HCT116 (cell line): ENCODE data around the gene PAPPA2. TPM values are rescaled to one million over a fixed set of nuclear protein-coding genes. Genes with fewer than 3 reads are reported as not detected.

Experiments used
- ATAC-seq: fragments of 200-7000 bp; cut with Tn5 transposase; 2 replicates; pipeline ENCODE4 v1.9.1; 2020; ENCODE audit warnings: mild to moderate bottlenecking, moderate library complexity
- BruUV-seq: library from RNA; stranded (reverse); fragments of 400-500 nt; replicated peaks from 2 replicates; lab custom pipeline; 2021; lab: Mats Ljungman, UMichigan
- CTCF ChIA-PET: fragments of 300-600 bp; sonication (Branson Sonifier 250); formaldehyde crosslinking; loops from one replicate; lab custom pipeline; 2021; ENCODE audit warnings: antibody characterized with exemption; lab: Charles Lee
- POLR2A ChIA-PET: fragments of 300-600, 350-600 bp; sonication (Branson Sonifier 250); formaldehyde crosslinking; loops from one replicate; lab custom pipeline; 2021; ENCODE audit warnings: antibody characterized with exemption; lab: Charles Lee
- RAD21 ChIA-PET, 2 experiments: fragments of 300-600 bp; sonication (Branson Sonifier 250); formaldehyde crosslinking; loops; one replicate each; lab custom pipeline; 2023; ENCODE audit warnings: low total read pairs in 2 of 2; ENCODE audit not compliant: uncharacterized antibody in 2 of 2, unreplicated experiment in 2 of 2, low non-redundant PET in 1 of 2; lab: Charles Lee
- DNase-seq: peaks from one replicate; pipeline ENCODE4 v3.0.0-alpha.2; 2010; ENCODE audit warnings: low read depth, low spot score
- H2AFZ ChIP-seq: fragments of 200-600 bp; shearing (Covaris generic), sonication (generic); 2 replicates; pipeline ENCODE4 v1.6.1; 2017; ENCODE audit warnings: low read depth, mixed run types, mixed read lengths, antibody characterized with exemption, low read length; ENCODE audit not compliant: poor library complexity, severe bottlenecking
- H3K27ac ChIP-seq: 2 replicates; pipeline ENCODE4 v1.5.1; 2012; ENCODE audit warnings: low read depth, low read length
- H3K27me3 ChIP-seq: fragments of 200-600 bp; sonication (generic); 2 replicates; pipeline ENCODE4 v1.6.1; 2016; ENCODE audit warnings: mixed run types, low read length, mixed read lengths; ENCODE audit not compliant: insufficient read depth
- H3K36me3 ChIP-seq, 2 experiments: fragments of 200-500 bp in 1 of 2; fragments of 200-600 bp in 1 of 2; sonication (Bioruptor generic) in 1 of 2; sonication (generic) in 1 of 2; 2 replicates each; pipeline versions ENCODE4 v1.5.1 to v1.6.1; 2014 to 2016; ENCODE audit warnings: low read length in 2 of 2, inconsistent platforms in 1 of 2, mixed read lengths in 1 of 2, mixed run types in 1 of 2; ENCODE audit not compliant: insufficient read depth in 2 of 2, control insufficient read depth in 1 of 2
- H3K4me1 ChIP-seq, 2 experiments: fragments of 200-600 bp in 1 of 2; sonication (generic) in 1 of 2; 2 replicates each; pipeline versions ENCODE4 v1.5.1 to v1.6.1; 2012 to 2017; ENCODE audit warnings: low read length in 2 of 2, inconsistent platforms in 1 of 2, mild to moderate bottlenecking in 1 of 2, mixed read lengths in 1 of 2, mixed run types in 1 of 2, moderate library complexity in 1 of 2; ENCODE audit not compliant: insufficient read depth in 2 of 2, control insufficient read depth in 1 of 2
- H3K4me2 ChIP-seq: fragments of 200-600 bp; sonication (generic); 2 replicates; pipeline ENCODE4 v1.6.1; 2017; ENCODE audit warnings: mixed run types, low read length, mixed read lengths
- H3K4me3 ChIP-seq, 2 experiments: fragments of 200-600 bp in 1 of 2; sonication (generic) in 1 of 2; replicated peaks in 1 of 2; 2 replicates each; pipeline ENCODE4 v1.5.1; 2011 to 2016; ENCODE audit warnings: low read length in 2 of 2, control low read depth in 1 of 2, low read depth in 1 of 2, mild to moderate bottlenecking in 1 of 2, mixed read lengths in 1 of 2, mixed run types in 1 of 2
- H3K79me2 ChIP-seq: fragments of 200-600 bp; sonication (generic); 2 replicates; pipeline ENCODE4 v1.6.1; 2017; ENCODE audit warnings: mild to moderate bottlenecking, mixed run types, low read length, moderate library complexity, mixed read lengths; ENCODE audit not compliant: insufficient read depth
- H3K9ac ChIP-seq: fragments of 200-600 bp; sonication (generic); 2 replicates; pipeline ENCODE4 v1.6.1; 2016; ENCODE audit warnings: low read length, mixed read lengths
- H3K9me2 ChIP-seq: fragments of 200-600 bp; sonication (generic), shearing (Covaris generic); 2 replicates; pipeline ENCODE4 v1.6.1; 2017; ENCODE audit warnings: mixed run types, mild to moderate bottlenecking, moderate library complexity; ENCODE audit not compliant: insufficient read depth
- H3K9me3 ChIP-seq, 2 experiments: fragments of 200-500 bp in 1 of 2; fragments of 200-600 bp in 1 of 2; sonication (Bioruptor generic) in 1 of 2; sonication (generic) in 1 of 2; 2 replicates each; pipeline ENCODE4 v1.6.1; 2014 to 2017; ENCODE audit warnings: low read length in 2 of 2, mixed read lengths in 2 of 2, inconsistent platforms in 1 of 2, low read depth in 1 of 2, mild to moderate bottlenecking in 1 of 2, mixed run types in 1 of 2, moderate library complexity in 1 of 2; ENCODE audit not compliant: control insufficient read depth in 1 of 2, insufficient read depth in 1 of 2
- H4K20me1 ChIP-seq: fragments of 200-600 bp; sonication (generic), shearing (Covaris generic); 2 replicates; pipeline ENCODE4 v1.6.1; 2017; ENCODE audit warnings: mixed run types, mild to moderate bottlenecking, moderate library complexity; ENCODE audit not compliant: insufficient read depth
- ELF1 ChIP-seq: IDR thresholded peaks from 2 replicates; pipeline ENCODE4 v1.6.1; 2012; ENCODE audit warnings: low read depth, borderline replicate concordance
- EZH2 ChIP-seq: fragments of 200-600 bp; sonication (generic); IDR thresholded peaks from 2 replicates; pipeline ENCODE4 v1.6.1; 2017; ENCODE audit warnings: antibody characterized with exemption, mixed run types
- EZH2phosphoT487 ChIP-seq: fragments of 200-600 bp; IDR thresholded peaks from 2 replicates; pipeline ENCODE4 v1.6.1; 2018; ENCODE audit warnings: antibody characterized with exemption, borderline replicate concordance
- FOSL1 ChIP-seq: IDR thresholded peaks from 2 replicates; pipeline ENCODE4 v1.6.1; 2012; ENCODE audit warnings: low read depth
- JUND ChIP-seq: IDR thresholded peaks from 2 replicates; pipeline ENCODE4 v1.6.1; 2012
- POLR2AphosphoS5 ChIP-seq: IDR thresholded peaks from 2 replicates; pipeline ENCODE4 v1.6.1; 2011; ENCODE audit warnings: mild to moderate bottlenecking, low read depth, low read length, moderate library complexity
- SIN3A ChIP-seq: IDR thresholded peaks from 2 replicates; pipeline ENCODE4 v1.6.1; 2012; ENCODE audit warnings: low read depth
- SP1 ChIP-seq: IDR thresholded peaks from 2 replicates; pipeline ENCODE4 v1.6.1; 2012; ENCODE audit warnings: low read depth
- SRF ChIP-seq: IDR thresholded peaks from 2 replicates; pipeline ENCODE4 v1.6.1; 2012; ENCODE audit warnings: low read depth
- ZFX ChIP-seq: fragments of 450-650 bp; IDR thresholded peaks from 2 replicates; pipeline ENCODE4 v1.6.1; 2017
- intact Hi-C: fragments of 100-400 bp; cut with micrococcal nuclease; formaldehyde crosslinking; loops from 2 replicates; pipeline ENCODE4 v1.10.0; 2022
- total RNA-seq: library from RNA; stranded (reverse); gene quantifications from one replicate; pipeline ENCODE4 v1.2.1, GENCODE V29; 2021; ENCODE audit not compliant: unreplicated experiment
- TF ChIP-seq, protein P1 (sequence below): IDR thresholded peaks from 2 replicates; pipeline ENCODE4 v1.6.1; 2012; ENCODE audit warnings: low read depth
- TF ChIP-seq, protein P2 (sequence below): IDR thresholded peaks from 2 replicates; pipeline ENCODE4 v1.6.1; 2012
- TF ChIP-seq, protein P3 (sequence below): IDR thresholded peaks from 2 replicates; pipeline ENCODE4 v1.6.1; 2012
- TF ChIP-seq, protein P4 (sequence below): IDR thresholded peaks from 2 replicates; pipeline ENCODE4 v1.6.1; 2011; ENCODE audit warnings: mild to moderate bottlenecking, low read length, moderate library complexity; ENCODE audit not compliant: insufficient replicate concordance; ENCODE audit errors: extremely low read depth
- TF ChIP-seq, protein P5 (sequence below), 3 experiments: fragments of 200-600 bp in 1 of 3; sonication (generic) in 1 of 3; IDR thresholded peaks in 2 of 3; conservative IDR thresholded peaks in 1 of 3; 2 replicates each; pipeline ENCODE4 v1.5.1; 2012 to 2017; ENCODE audit warnings: low read depth in 2 of 3, low read length in 2 of 3, antibody characterized with exemption in 1 of 3, borderline replicate concordance in 1 of 3, control low read depth in 1 of 3, mild to moderate bottlenecking in 1 of 3, mixed read lengths in 1 of 3, mixed run types in 1 of 3, moderate library complexity in 1 of 3; ENCODE audit not compliant: insufficient read depth in 1 of 3

PAPPA2 gene
- total RNA-seq, 1 experiment from 2014 or later: not detected

DNA sequence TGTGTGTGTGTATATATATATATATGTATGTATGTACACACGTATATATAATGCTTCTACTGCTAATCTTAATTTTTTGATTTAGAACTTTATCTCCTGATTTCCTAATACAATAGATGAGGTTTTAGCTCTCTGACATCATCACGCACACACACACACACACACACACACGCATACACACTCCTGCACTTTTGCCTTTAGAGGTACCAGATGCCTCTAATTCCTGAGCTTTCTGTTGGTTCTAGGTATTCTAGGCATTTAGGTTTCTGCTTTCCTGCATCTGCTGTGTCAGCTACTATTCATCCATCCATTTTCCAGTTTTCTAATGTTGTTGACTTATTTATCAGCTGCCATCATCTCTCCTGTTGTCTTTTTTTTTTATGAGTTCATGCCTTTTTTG lies 353.3 kb downstream of the PAPPA2 start:
- Histone ChIP-seq H3K79me2 (no peaks in the 10 kb centered on the region), H3K4me1 (no peaks in the 10 kb centered on the region), H2AFZ (no peak overlapping the region), H3K9ac (no peak overlapping the region), H3K36me3 (no peaks in the 10 kb centered on the region), H3K4me3 (no peak overlapping the region), H4K20me1 (no peaks in the 10 kb centered on the region), H3K27ac (no peak overlapping the region), H3K9me2 (no peaks in the 10 kb centered on the region), H3K9me3 (no peaks in the 10 kb centered on the region), H3K4me2 (no peak overlapping the region), H3K27me3 (peaks cover 9% of the 10 kb centered on the region)
- BruUV-seq: no TSS peak
- ATAC-seq (no peak), DNase-seq (no peak)
- ChIA-PET POLR2A (no interaction called here), CTCF (no interaction called here), RAD21 (no interaction called here)
- TF ChIP-seq, protein P1, sequence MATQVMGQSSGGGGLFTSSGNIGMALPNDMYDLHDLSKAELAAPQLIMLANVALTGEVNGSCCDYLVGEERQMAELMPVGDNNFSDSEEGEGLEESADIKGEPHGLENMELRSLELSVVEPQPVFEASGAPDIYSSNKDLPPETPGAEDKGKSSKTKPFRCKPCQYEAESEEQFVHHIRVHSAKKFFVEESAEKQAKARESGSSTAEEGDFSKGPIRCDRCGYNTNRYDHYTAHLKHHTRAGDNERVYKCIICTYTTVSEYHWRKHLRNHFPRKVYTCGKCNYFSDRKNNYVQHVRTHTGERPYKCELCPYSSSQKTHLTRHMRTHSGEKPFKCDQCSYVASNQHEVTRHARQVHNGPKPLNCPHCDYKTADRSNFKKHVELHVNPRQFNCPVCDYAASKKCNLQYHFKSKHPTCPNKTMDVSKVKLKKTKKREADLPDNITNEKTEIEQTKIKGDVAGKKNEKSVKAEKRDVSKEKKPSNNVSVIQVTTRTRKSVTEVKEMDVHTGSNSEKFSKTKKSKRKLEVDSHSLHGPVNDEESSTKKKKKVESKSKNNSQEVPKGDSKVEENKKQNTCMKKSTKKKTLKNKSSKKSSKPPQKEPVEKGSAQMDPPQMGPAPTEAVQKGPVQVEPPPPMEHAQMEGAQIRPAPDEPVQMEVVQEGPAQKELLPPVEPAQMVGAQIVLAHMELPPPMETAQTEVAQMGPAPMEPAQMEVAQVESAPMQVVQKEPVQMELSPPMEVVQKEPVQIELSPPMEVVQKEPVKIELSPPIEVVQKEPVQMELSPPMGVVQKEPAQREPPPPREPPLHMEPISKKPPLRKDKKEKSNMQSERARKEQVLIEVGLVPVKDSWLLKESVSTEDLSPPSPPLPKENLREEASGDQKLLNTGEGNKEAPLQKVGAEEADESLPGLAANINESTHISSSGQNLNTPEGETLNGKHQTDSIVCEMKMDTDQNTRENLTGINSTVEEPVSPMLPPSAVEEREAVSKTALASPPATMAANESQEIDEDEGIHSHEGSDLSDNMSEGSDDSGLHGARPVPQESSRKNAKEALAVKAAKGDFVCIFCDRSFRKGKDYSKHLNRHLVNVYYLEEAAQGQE: no peak
- TF ChIP-seq SP1 (no peak), ZFX (no peak), POLR2AphosphoS5 (no peak), EZH2 (no peak), JUND (no peak), SIN3A (no peak), EZH2phosphoT487 (no peak), ELF1 (no peak), FOSL1 (no peak), SRF (no peak)
- TF ChIP-seq, protein P2, sequence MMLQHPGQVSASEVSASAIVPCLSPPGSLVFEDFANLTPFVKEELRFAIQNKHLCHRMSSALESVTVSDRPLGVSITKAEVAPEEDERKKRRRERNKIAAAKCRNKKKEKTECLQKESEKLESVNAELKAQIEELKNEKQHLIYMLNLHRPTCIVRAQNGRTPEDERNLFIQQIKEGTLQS: no peak
- TF ChIP-seq, protein P3, sequence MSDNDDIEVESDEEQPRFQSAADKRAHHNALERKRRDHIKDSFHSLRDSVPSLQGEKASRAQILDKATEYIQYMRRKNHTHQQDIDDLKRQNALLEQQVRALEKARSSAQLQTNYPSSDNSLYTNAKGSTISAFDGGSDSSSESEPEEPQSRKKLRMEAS: no peak
- TF ChIP-seq, protein P4, sequence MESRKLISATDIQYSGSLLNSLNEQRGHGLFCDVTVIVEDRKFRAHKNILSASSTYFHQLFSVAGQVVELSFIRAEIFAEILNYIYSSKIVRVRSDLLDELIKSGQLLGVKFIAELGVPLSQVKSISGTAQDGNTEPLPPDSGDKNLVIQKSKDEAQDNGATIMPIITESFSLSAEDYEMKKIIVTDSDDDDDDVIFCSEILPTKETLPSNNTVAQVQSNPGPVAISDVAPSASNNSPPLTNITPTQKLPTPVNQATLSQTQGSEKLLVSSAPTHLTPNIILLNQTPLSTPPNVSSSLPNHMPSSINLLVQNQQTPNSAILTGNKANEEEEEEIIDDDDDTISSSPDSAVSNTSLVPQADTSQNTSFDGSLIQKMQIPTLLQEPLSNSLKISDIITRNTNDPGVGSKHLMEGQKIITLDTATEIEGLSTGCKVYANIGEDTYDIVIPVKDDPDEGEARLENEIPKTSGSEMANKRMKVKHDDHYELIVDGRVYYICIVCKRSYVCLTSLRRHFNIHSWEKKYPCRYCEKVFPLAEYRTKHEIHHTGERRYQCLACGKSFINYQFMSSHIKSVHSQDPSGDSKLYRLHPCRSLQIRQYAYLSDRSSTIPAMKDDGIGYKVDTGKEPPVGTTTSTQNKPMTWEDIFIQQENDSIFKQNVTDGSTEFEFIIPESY: no peak
- TF ChIP-seq, protein P5, sequence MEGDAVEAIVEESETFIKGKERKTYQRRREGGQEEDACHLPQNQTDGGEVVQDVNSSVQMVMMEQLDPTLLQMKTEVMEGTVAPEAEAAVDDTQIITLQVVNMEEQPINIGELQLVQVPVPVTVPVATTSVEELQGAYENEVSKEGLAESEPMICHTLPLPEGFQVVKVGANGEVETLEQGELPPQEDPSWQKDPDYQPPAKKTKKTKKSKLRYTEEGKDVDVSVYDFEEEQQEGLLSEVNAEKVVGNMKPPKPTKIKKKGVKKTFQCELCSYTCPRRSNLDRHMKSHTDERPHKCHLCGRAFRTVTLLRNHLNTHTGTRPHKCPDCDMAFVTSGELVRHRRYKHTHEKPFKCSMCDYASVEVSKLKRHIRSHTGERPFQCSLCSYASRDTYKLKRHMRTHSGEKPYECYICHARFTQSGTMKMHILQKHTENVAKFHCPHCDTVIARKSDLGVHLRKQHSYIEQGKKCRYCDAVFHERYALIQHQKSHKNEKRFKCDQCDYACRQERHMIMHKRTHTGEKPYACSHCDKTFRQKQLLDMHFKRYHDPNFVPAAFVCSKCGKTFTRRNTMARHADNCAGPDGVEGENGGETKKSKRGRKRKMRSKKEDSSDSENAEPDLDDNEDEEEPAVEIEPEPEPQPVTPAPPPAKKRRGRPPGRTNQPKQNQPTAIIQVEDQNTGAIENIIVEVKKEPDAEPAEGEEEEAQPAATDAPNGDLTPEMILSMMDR (IDR thresholded peaks at IDR 0.05 in 2 of 3, conservative IDR thresholded peaks at IDR 0.05 in 1 of 3; ENCODE audit: borderline replicate concordance in 1 of 3, insufficient read depth in 1 of 3, low read depth in 2 of 3, low read length in 2 of 3): no peak
- intact Hi-C loops: no loop called here
